HepG2 (cell line): ENCODE results near the gene DHX16. TPM values are rescaled to one million over a fixed set of nuclear protein-coding genes. Genes with fewer than 3 reads are reported as not detected.

Source experiments
- ATM ChIP-seq: fragments of 450-650 bp; IDR thresholded peaks from 2 replicates; pipeline ENCODE4 v1.7.1; 2017; ENCODE audit warnings: mild to moderate bottlenecking, borderline replicate concordance
- CHD4 ChIP-seq: fragments of 200-600 bp; sonication (generic); IDR thresholded peaks from 2 replicates; pipeline ENCODE4 v1.7.0; 2017; ENCODE audit warnings: mild to moderate bottlenecking, low read length, borderline replicate concordance
- FOSL1 ChIP-seq: sonication (generic); formaldehyde crosslinking; IDR thresholded peaks from 2 replicates; pipeline ENCODE4 v1.9.0; 2021; ENCODE audit warnings: missing genetic modification reagents, borderline replicate concordance
- HIVEP1 ChIP-seq: sonication (generic); formaldehyde crosslinking; IDR thresholded peaks from 2 replicates; pipeline ENCODE4 v1.4.0; 2020; ENCODE audit warnings: mild to moderate bottlenecking, missing genetic modification reagents
- ISX ChIP-seq: sonication (generic); formaldehyde crosslinking; conservative IDR thresholded peaks from 2 replicates; pipeline ENCODE4 v1.5.0; 2020; ENCODE audit warnings: missing genetic modification reagents
- KLF12 ChIP-seq: sonication (generic); formaldehyde crosslinking; IDR thresholded peaks from 2 replicates; pipeline ENCODE4 v1.4.0; 2020; ENCODE audit warnings: missing genetic modification reagents, borderline replicate concordance
- NFKBIZ ChIP-seq: IDR thresholded peaks from 2 replicates; pipeline ENCODE4 v1.6.1; 2018; ENCODE audit warnings: missing genetic modification reagents, missing compliant biosample characterization
- SMYD3 ChIP-seq: sonication (generic); formaldehyde crosslinking; IDR thresholded peaks from 2 replicates; pipeline ENCODE4 v1.8.1; 2023; ENCODE audit warnings: mild to moderate bottlenecking, missing genetic modification reagents
- SP140L ChIP-seq: sonication (generic); formaldehyde crosslinking; IDR thresholded peaks from 2 replicates; pipeline ENCODE4 v1.4.0; 2020; ENCODE audit warnings: missing genetic modification reagents, borderline replicate concordance
- THAP8 ChIP-seq: sonication (generic); formaldehyde crosslinking; IDR thresholded peaks from 2 replicates; pipeline ENCODE4 v1.5.1; 2020; ENCODE audit warnings: missing genetic modification reagents, mild to moderate bottlenecking, borderline replicate concordance
- TRIM24 ChIP-seq: sonication (generic); formaldehyde crosslinking; IDR thresholded peaks from 2 replicates; pipeline ENCODE4 v1.8.0; 2022; ENCODE audit warnings: mild to moderate bottlenecking, missing genetic modification reagents
- U2AF1 ChIP-seq: fragments of 200-400 bp; formaldehyde crosslinking; optimal IDR thresholded peaks from 2 replicates; pipeline ENCODE3; 2017; ENCODE audit warnings: mild to moderate bottlenecking, low read depth, low read length
- ZBTB21 ChIP-seq: sonication (generic); formaldehyde crosslinking; IDR thresholded peaks from 2 replicates; pipeline ENCODE4 v1.4.0; 2020; ENCODE audit warnings: missing genetic modification reagents
- ZHX1 ChIP-seq: sonication (generic); formaldehyde crosslinking; IDR thresholded peaks from 2 replicates; pipeline ENCODE4 v1.8.1; 2022; ENCODE audit warnings: low read depth, mild to moderate bottlenecking, missing genetic modification reagents
- ZMYM3 ChIP-seq: sonication (generic); formaldehyde crosslinking; IDR thresholded peaks from 2 replicates; pipeline ENCODE4 v1.5.1; 2020; ENCODE audit warnings: mild to moderate bottlenecking, missing genetic modification reagents
- ZMYM4 ChIP-seq: sonication (generic); formaldehyde crosslinking; IDR thresholded peaks from 2 replicates; pipeline ENCODE4 v1.8.1; 2023; ENCODE audit warnings: mild to moderate bottlenecking, missing genetic modification reagents
- ZNF160 ChIP-seq: sonication (generic); formaldehyde crosslinking; IDR thresholded peaks from 2 replicates; pipeline ENCODE4 v1.8.0; 2022; ENCODE audit warnings: mild to moderate bottlenecking, inconsistent platforms, missing genetic modification reagents
- ZNF224 ChIP-seq: sonication (generic); formaldehyde crosslinking; IDR thresholded peaks from 2 replicates; pipeline ENCODE4 v1.5.0; 2020; ENCODE audit warnings: mild to moderate bottlenecking, missing genetic modification reagents
- ZNF24 ChIP-seq: fragments of 450-650 bp; IDR thresholded peaks from 2 replicates; pipeline ENCODE4 v1.6.1; 2017; ENCODE audit warnings: antibody characterized with exemption, mild to moderate bottlenecking
- ZNF414 ChIP-seq: sonication (generic); formaldehyde crosslinking; IDR thresholded peaks from 2 replicates; pipeline ENCODE4 v1.5.0; 2020; ENCODE audit warnings: missing genetic modification reagents
- ZNF460 ChIP-seq: sonication (generic); formaldehyde crosslinking; IDR thresholded peaks from 2 replicates; pipeline ENCODE4 v1.5.1; 2020; ENCODE audit warnings: missing genetic modification reagents, mild to moderate bottlenecking, borderline replicate concordance
- ZNF598 ChIP-seq: sonication (generic); formaldehyde crosslinking; IDR thresholded peaks from 2 replicates; pipeline ENCODE4 v1.5.1; 2020; ENCODE audit warnings: mild to moderate bottlenecking, missing genetic modification reagents, borderline replicate concordance
- ZNF629 ChIP-seq: sonication (generic); formaldehyde crosslinking; conservative IDR thresholded peaks from 2 replicates; pipeline ENCODE4 v1.5.0; 2020; ENCODE audit warnings: missing genetic modification reagents
- ZNF639 ChIP-seq: conservative IDR thresholded peaks from 2 replicates; pipeline ENCODE4 v1.6.1; 2018; ENCODE audit warnings: missing genetic modification reagents
- ZNF709 ChIP-seq: sonication (generic); formaldehyde crosslinking; IDR thresholded peaks from 2 replicates; pipeline ENCODE4 v1.5.0; 2020; ENCODE audit warnings: mild to moderate bottlenecking, missing genetic modification reagents
- polyA plus RNA-seq, 8 experiments: library from polyadenylated mRNA; depleted of rRNA in 3 of 8; stranded (reverse) in 7 of 8; unstranded in 1 of 8; fragments of >200 nt; fragmentation: Illumina TruSeq in 4 of 8; extraction: Trizol in 4 of 8; gene quantifications; 2 replicates each; pipeline versions ENCODE4 v1.2.1 to v1.2.3, GENCODE V29; 2011 to 2016; ENCODE audit warnings: low read depth in 4 of 8, missing spikeins in 1 of 8, mixed read lengths in 1 of 8; ENCODE audit not compliant: insufficient read depth in 1 of 8
- total RNA-seq, 5 experiments: library from RNA; depleted of rRNA; stranded (reverse); fragments of >200 nt; fragmentation: Illumina TruSeq; extraction: Trizol; gene quantifications; 2 replicates each; pipeline ENCODE4 v1.2.3, GENCODE V29; 2016; ENCODE audit warnings: low read depth in 1 of 5

The DHX16 gene
- total and polyA plus RNA-seq, 2 of the 13 experiments (the other 11 are each of a cell fraction or from before 2014, with no cell fraction given), result 57.0 to 58.5 TPM

GRCh38 chr6:30721198-30722024 lies 48.6 kb upstream of the DHX16 start (continued):
- TF ChIP-seq ZNF639 (CRISPR knock-in tag) (no peak; the same call in 1 of the 2 replicates), ZBTB21 (CRISPR knock-in tag) (0 out of 2 replicates have a peak, but pooled peaks have one; percentile 32), ISX (CRISPR knock-in tag) (no peak; the same call in 1 of the 2 replicates), ZHX1 (CRISPR knock-in tag) (0 out of 2 replicates have a peak, but pooled peaks have one; percentile 30), ZNF414 (CRISPR knock-in tag) (peak; percentile 46), SMYD3 (CRISPR knock-in tag) (0 out of 2 replicates have a peak, but pooled peaks have one; percentile 20), KLF12 (CRISPR knock-in tag) (peak; percentile 64; the same call in 1 of the 2 replicates), ZNF629 (CRISPR knock-in tag) (0 out of 2 replicates have a peak, but pooled peaks have one; percentile 27), CHD4 (no peak; the same call in 1 of the 2 replicates), ZMYM4 (peak; percentile 45; the same call in 1 of the 2 replicates), ZNF160 (CRISPR knock-in tag) (peak; percentile 70), ZNF224 (CRISPR knock-in tag) (no peak), ZNF24 (no peak), ZNF709 (CRISPR knock-in tag) (0 out of 2 replicates have a peak, but pooled peaks have one; percentile 37), ZNF460 (no peak), NFKBIZ (CRISPR knock-in tag) (peak; percentile 48; the same call in 1 of the 2 replicates), THAP8 (CRISPR knock-in tag) (no peak), ATM (no peak), HIVEP1 (CRISPR knock-in tag) (peak; percentile 79), ZNF598 (CRISPR knock-in tag) (no peak; the same call in 1 of the 2 replicates), FOSL1 (CRISPR knock-in tag) (no peak; the same call in 1 of the 2 replicates), U2AF1 (no peak), ZMYM3 (CRISPR knock-in tag) (no peak), SP140L (no peak), TRIM24 (CRISPR knock-in tag) (no peak)
